LNCAP (cell line): Measurements from ENCODE around the gene DBN1.

Experiments used
- TF ChIP-seq, protein P1 (sequence below): fragments of 450-650 bp; IDR thresholded peaks from 2 replicates; pipeline ENCODE4 v1.5.1; 2017; ENCODE audit warnings: mild to moderate bottlenecking

DBN1 gene

DNA sequence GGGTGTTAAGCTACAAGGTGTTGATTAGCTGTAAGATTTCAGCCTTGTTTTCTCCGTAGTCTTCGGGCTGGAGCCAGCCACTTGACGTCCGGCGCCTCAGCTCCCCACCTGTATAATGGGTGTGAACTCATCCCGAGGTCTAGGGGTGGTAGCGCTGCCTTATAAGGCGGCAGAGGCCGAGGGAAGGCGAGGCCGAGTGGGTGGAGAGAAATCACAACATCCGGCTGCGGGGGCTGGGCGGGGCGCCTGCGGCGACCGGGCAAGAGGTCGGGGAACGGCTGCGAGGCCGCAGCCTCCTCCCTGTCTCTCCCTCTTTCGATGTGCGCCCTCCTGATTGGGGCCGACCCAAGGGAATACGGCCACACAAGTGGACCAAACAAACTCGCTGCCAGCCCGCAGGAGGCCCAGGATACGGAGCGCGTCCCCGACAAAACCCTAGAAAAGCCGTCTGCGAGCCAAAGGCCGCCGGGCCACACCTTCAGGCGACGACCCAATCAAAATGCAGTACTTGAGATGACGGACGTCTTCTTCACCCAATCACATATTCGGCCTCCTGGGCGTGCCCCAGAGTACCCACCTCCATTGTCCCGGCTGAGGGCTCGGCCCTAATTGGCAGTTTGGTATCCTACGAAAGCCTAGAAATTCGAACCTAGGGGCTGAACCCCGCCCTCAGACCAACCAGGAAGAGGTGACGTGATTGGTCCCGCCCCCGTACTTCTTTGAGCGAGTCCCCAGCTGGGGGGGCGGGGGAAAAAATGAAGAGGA, 47.5 kb downstream of the DBN1 start:
- TF ChIP-seq, protein P1, sequence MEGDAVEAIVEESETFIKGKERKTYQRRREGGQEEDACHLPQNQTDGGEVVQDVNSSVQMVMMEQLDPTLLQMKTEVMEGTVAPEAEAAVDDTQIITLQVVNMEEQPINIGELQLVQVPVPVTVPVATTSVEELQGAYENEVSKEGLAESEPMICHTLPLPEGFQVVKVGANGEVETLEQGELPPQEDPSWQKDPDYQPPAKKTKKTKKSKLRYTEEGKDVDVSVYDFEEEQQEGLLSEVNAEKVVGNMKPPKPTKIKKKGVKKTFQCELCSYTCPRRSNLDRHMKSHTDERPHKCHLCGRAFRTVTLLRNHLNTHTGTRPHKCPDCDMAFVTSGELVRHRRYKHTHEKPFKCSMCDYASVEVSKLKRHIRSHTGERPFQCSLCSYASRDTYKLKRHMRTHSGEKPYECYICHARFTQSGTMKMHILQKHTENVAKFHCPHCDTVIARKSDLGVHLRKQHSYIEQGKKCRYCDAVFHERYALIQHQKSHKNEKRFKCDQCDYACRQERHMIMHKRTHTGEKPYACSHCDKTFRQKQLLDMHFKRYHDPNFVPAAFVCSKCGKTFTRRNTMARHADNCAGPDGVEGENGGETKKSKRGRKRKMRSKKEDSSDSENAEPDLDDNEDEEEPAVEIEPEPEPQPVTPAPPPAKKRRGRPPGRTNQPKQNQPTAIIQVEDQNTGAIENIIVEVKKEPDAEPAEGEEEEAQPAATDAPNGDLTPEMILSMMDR: no peak

DNA sequence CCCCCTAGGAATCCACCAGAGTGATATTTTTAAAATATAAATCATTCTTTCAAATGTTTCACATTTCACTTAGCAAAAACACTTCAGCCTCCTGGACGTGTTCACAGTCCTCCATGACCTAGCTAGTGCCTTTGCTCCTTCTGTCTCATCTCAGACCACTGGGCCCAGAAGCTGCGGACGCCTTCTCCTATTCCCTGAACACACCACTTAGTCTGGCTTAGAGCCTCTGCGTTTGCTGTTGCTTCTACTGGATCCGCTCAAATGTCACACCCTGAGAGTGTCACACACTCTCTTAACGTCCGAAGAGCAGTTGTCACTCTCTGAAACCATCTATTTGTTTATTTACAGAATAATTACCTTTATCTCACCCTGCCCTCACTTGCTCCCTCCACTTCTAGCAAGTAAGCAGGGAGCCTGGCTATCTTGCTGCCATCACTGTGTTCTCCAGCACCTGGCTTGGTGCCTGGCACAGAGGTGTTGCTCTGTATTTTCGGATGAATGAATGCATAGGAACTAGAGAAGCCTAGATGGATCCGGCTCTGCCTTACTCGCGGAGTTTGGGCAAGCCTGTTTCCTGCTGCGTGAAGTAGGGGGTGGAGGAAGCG, 48.1 kb downstream of the DBN1 start:
- TF ChIP-seq, protein P1: no peak

DNA sequence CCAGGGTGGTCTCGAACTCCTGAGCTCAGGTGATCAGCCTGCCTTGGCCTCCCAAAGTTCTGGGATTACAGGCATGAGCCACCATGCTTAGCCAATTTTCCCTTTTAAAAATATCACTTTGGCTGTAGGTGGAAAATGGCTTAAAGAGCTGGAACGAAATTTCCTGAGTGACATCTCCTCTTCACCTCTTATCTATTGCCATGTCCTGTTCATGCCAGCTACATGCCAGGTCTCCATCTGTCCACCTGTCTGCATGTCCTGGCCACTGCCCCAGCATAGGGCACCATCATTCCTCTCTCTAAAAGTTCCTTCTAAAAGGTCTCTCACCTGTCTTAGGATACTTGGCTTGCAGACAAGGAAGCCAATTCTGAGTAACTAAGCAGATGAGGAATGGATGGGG, 49.8 kb downstream of the DBN1 start:
- TF ChIP-seq, protein P1: no peak

DNA sequence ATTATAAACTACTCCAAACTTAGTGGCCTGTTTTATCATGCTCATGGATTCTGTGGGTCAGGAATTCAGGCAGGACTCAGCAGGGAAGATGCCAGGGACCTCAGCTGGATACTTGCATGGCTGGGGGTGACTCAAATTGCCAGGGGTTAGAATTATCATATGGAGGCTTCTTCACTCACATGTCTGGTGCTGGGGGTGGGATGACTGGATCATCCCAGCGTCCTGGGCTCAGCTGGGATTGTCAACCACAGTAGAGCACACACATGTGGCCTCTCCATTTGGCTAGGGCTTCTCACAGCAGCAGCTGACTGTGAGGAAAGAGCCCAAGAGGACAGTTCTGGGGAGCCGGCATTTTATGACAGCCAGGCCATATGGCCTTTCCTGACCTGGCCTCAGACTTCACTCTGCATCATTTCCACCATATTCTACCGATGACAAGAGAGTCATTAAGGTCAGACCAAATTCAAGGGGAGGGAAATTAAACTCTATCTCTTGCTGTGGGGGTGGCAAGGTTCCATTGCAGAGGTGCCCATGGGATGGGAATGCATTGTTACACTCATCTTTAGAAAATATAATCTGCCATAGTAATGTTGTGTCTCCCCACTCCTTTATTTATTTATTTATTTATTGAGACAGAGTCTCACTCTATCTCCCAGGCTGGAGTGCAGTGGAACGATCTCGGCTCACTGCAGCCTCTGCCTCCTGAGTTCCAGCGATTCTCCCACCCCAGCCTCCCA, 52.2 kb downstream of the DBN1 start:
- TF ChIP-seq, protein P1: no peak

DNA sequence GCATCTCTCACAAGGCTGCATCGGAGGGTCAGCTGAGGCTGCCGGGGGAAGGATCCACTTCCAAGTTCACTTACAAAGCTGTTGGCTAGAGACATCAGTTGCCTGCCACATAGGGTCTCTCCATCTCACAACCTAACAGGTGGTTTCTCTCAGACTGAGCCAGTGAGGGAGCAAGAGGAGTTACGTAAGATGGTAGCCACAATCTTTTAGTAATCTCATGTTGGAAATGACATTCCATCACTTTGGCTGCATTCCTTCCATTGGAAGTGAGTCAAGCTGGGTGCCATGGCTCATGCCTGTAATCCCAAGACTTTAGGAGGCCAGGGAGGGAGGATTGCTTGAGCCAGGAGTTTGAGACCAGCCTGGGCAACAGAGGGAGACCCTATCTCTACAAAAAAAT, 54.4 kb downstream of the DBN1 start:
- TF ChIP-seq, protein P1: no peak

DNA sequence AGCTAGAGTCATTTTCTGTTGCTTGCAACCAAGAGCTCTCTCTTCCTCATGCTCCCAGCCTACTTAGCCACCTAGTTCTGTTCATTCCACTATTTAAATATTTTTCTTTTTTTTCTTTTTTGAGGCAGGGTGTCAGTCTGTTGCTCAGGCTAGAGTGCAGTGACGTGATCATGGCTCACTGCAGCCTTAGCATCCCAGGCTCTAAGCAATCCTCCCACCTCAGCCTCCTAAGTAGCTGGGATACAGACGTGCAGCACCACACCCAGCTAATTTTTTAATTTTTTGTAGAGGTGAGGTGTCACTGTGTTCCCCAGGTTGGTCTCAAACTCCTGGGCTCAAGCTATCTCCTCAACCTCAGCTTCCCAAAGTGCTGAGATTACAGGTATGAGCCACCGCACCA, 59.0 kb downstream of the DBN1 start:
- TF ChIP-seq, protein P1: no peak

DNA sequence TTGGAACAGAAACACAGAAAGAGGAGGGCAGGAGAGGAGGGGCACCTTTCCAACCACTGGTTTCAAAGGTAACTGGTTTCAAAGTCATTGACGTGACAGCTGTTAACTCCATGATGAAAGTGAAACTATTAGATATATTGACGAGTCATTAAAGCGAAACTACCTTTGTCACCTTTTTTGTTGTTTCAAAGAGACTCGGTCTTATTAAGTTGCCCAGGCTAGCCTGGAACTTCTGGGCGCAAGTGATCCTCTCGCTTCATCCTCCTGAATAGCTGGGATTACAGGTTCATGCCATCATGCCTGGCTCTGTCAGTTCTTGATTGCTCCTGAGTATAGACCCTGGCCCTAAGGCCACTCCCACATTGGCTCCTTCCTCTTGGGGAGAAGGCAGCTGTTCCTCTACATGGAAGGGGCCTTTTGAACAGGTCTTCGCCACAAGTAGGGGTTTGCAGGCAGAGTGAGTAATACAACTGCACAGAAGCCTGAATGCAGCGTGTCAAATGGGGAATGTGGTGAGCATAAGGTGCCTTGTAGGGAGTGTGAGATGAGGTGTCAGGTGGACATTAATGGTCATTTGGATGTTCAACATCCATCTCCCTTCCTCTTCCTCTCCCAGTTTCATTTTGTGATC, 60.7 kb downstream of the DBN1 start:
- TF ChIP-seq, protein P1: no peak
